GM19463 (cell line): ENCODE measurements around the gene NR2F1-AS1.
"Not testable (repeated sequence)": the region's sequence is repeated elsewhere in the genome, so short reads cannot be mapped to it uniquely, and the experiment has no call there.

ENCODE experiments used
- ATAC-seq: cut with Tn5 transposase; IDR thresholded peaks from one replicate; pipeline ENCODE4 v1.9.1; 2021; ENCODE audit warnings: mild to moderate bottlenecking, moderate library complexity; ENCODE audit not compliant: unreplicated experiment

Gene NR2F1-AS1

DNA sequence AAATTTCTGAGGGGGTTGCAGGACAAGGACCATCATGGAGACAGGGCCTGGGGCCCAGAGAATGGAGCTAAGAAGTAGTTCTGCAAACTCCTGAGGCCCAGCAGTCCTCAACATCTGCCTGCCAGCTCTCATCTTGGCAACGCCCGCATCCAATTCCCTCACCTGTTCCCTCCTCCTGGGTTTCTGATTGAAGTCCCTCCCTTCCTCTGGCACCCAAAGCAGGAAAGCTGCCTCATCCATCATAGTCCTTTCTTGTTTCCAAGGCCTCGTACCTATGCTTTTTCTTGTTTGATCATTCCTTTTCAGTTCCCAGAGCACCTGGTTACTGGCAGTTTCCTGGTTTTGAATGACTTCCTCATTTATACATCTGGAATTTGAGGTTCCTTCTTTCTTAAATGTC is 181.3 kb downstream of the NR2F1-AS1 start:
- no peak for ATAC-seq

DNA sequence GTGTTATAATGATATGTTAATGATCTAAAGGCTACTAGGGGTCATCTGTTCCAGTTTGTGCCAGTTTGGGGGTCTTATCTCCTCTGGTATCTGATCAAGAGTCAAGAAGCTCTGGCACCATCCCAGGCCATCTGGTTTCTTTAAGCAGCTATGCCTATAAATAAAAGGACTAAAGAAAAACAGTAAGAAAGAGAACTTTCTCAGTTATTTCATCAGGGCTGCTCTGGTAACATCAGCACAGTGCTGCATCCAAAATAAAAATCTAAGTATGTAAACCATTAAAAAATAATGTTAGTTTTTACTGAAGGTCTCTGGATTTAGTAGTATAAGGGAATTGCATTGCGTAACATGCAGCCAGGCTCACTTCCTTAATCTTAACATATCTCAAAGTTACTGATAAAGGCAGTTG is 185.0 kb downstream of the NR2F1-AS1 start:
- ATAC-seq: no peak

DNA sequence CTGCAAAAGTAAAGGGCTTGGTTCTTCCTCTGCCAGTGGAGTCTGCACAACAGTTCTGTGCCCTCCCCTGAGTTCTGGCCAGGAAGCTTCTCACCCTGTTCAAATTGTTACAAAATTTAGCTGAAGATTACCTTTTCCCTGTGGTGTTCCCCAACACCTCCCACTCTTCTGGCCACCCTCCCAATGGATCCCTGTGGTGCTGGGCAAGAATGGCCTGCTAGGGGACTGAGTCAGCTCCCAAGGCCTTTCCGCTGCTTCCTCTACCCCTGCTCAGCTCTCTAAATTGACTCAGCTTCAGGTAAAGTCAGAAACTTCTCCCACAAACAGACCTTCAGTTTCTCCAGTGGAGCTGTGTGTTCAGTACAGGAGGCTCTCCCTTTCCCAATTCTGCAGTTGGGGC is 186.0 kb downstream of the NR2F1-AS1 start:
- ATAC-seq: no peak

DNA sequence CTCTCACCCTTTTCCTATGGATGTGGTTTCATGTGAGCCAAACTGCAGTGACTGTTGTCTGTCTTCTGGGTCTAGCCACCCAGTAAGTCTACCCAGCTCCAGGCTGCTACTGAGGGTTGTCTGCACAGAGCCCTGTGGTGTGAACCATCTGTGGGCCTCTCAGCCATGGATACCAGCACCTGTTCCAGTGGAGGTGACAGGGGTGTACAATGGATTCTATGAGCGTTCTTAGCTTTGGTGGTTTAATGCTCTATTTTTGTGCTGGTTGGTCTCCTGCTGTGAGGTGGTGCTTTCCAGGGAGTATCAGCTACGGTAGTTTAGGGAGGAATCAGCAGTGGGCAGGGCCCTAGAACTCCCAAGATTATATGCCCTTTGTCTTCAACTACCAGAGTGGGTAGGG is 186.7 kb downstream of the NR2F1-AS1 start:
- ATAC-seq: no peak

DNA sequence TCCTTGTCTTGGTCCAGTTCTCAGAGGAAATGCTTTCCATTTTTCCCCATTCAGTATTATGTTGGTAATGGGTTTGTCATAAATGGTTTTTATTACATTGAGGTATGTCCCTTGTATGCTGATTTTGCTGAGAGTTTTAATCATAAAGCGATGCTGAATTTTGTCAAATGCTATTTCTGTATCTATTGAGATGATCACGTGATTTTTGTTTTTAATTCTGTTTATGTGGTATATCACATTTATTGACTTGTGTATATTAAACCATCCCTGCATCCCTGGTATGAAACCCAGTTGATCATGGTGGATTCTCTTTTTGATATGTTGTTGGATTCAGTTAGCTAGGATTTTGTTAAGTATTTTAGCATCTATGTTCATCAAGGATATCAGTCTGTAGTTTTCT is 189.8 kb downstream of the NR2F1-AS1 start:
- not testable (repeated sequence) for ATAC-seq

DNA sequence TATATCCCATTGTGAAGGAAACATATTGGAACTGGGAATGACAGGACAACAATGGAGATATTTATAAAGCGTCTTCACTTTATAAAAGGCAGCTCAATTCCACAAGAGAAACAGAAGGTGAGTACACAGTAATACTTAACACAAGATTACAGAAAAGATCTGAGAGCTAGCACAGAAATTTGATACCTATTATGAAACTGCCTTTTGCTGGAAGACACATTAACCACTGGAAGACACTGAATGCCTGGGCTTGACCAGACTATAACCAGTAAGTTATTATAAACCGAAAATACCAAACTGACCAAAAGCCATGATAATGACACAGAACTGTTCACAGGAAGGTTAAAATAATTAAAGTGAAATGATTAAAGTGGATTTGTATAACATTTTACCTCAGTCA is 195.4 kb downstream of the NR2F1-AS1 start:
- no peak for ATAC-seq

DNA sequence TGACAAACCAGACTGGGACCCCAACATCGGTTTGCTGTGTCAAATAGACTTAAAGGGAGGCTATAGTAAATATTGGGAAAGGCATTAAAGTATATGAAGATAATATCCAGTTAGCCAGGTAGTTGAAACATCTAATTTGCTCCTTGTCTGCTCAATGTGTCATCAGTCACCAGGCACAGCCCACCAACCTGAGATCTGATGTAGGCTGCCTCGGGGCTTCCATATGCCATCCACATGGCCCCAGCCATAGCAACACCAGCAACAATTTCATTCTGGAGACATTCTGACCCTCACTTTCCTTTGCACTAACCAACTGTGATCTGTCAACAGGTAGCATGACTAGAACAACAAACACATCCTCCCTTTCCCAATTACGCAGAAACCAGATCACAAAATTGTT is 196.0 kb downstream of the NR2F1-AS1 start:
- no peak for ATAC-seq

DNA sequence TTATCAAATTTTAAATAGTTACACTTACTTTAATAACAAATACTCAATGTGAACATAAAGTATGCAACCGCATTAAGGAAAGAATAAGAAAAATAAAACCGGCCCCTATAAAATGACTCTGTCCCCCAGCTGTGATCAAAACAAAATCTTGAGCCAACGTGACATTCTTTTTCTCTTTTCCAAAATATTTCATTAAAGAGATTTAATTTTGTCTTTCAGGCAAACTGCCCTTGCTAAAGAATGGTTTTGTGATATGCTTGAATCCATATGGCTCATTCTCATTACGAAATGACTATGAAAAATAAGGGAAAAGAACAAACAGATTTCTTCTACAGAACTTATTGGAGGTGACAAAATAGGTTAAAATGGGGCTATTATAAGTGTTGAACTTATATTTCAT is 197.0 kb downstream of the NR2F1-AS1 start:
- ATAC-seq: no peak

DNA sequence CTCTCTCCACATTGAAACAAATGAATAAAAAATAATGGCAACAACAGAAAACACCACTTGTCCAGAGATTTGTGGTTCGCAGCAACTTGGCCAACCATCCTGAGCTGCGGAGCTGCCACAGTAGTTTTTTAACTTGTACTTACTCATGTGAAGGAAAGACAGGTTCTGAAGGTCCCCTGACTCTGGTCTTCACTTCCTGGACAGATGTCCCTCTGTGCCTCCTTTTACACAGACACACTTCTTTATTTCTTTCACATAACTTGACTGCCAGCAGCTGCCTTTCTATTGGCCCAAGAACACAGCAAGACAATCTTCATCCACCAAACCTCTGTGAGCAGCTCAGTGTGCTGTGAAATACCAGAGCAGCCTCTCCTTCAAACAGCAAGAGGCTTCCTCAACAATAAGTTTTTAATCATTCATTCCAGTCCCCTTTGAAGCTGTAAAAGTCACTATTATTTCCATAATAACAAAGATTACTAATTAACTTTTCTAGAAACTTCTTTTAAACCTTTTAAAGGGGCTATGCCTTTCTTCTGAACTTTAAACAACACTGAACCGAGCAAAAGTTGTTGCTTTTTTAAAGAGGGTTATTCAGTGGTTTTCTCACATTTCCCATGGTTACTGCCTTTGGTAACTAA is 198.7 kb downstream of the NR2F1-AS1 start:
- no peak for ATAC-seq

DNA sequence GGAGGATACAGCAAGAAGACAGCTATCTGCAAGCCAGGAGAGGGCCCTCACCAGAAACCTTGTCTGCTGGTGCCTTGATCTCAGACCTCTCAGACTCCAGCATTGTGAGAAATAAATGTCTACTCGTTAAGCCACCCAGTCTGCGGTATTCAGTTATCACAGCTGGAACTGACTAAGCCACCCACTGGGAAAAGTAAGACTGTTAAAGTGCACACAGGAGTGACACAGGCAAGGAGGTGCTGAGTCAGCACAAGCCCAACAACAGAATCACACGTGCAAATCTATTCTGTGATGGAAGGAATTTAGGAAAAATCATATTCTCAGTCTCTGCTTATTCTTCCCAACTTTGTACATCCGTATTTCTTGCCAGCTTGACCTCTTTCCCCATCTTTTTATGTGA is 200.0 kb downstream of the NR2F1-AS1 start:
- no peak for ATAC-seq

DNA sequence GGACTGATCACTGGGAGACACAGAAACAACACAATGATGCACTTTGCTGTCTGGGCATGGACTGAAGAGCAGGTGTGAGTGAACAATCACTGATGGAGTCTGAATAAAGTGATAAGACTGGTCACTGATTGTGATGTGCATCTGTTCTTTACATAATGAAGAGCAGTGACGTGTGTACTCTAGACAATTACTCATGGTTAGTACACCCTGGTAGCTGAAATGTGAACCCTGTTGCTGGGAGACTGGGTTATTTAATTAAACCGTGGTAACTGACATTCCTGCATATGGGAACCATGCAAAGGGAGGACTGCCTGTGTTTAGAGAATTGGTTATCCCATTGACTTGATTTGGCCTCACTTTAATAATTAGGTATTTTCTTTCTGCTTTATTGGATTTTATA is 202.9 kb downstream of the NR2F1-AS1 start:
- no peak for ATAC-seq

DNA sequence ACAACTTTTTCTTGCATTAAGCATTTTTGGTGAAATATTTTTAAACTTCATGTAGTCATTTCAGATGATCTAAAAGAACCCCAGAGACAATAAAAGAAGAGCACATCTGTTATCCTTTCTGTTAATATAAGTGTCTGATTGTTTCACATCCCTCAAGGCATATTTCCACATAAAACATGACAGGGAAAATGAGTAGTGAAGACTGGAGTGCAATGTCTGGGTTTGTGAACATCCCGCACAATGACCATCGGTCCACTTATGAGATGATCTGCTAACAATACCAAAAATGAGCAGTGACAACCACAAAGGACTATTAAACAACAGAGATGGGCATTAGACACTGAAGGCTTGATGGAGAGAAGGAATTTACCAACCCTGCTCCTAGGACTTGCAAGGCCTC is 209.1 kb downstream of the NR2F1-AS1 start:
- no peak for ATAC-seq

DNA sequence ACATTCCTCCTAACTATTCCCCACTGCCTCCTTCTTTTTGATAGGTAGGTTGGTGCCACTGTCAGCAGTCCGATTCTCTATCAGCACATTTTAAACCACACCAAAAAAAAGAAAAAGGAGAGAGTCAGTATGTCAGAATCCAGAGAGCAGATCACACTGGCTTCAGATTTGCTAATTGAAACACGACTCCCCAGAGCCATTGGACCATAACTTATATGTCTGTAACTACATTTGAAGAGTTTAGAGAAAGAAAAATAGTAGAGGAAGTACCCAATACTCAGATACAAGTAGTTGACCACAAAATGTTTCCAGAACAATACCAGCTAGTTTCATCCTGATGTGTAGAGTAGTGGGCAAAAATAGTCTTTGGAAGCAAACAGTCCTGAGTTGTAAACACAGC is 216.6 kb downstream of the NR2F1-AS1 start:
- ATAC-seq: no peak

DNA sequence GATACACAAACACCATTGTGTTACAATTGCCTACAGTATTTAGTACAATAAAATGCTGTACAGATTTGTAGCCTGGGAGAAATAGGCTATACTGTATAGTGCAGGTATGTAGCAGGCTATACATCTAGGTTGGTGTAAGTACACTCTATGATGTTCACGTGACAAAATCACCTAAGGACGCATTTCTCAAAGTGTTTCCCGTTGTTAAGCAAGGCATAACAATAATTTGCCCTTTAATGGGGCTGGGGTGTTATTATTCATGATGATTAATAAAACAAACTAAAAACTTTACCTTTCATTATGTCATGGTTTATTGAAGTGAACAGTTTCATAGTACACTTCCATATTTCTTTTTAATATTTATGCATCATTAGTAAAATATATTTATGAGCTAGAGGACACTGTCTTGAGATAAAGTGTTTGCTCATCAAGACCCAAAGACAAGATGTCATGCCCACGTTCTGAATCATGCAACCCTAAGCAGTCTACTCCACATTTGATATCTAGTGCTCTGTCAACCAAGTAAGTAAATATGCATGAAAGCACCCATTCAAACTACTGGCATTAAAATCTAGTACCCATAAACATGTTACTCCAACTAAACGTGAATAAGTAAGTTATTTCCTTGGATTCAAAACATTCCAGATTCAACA is 220.5 kb downstream of the NR2F1-AS1 start:
- ATAC-seq: no peak

DNA sequence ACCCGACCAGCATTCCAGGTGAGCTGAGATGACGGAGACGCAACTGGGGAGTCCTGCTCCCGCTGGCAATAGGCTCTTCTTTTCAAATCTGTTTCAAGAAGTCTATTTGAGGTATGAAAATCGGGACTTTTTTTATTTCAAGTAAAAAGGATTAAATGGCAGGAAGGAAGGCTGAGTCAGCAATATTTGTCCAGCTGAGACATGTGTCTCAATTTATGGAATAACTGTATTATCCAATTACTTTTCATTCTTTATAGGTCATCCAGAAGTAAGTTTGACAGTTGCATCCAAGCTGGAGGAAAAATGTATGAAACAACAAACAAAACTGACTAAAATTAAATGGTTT is 221.1 kb downstream of the NR2F1-AS1 start:
- ATAC-seq: no peak
